ENCODE data around the gene C22orf31. TPM values are rescaled to one million over a fixed set of nuclear protein-coding genes. Genes with fewer than 3 reads are reported as not detected.

The C22orf31 gene
- total RNA-seq, 1 experiment from 2014 or later, result not detected

- Mint-ChIP-seq H3K27ac (peak overlapping the region in 2 of 3 experiments; percentile 97 to 99; a peak in 4 of 7 replicates), H3K4me1 (peaks cover 39 to 42% of the 10 kb centered on the region in 2 experiments), H3K36me3 (ENCODE audit: insufficient read depth in 1 of 3, low read depth in 3 of 3) (peaks cover 0 to 12% (median 0%) of the 10 kb centered on the region in 3 experiments; a peak in 3 of 7 replicates), H3K9me3 (no peaks in the 10 kb centered on the region), H3K27me3 (ENCODE audit: low read depth) (no peaks in the 10 kb centered on the region), H3K4me3 (peak overlapping the region; percentile 74 to 87)
- Histone ChIP-seq H3K23ac (ENCODE audit: insufficient read length, low read depth, low read length) (no peak overlapping the region), H3K18ac (ENCODE audit: insufficient read length, low read depth, low read length) (no peak overlapping the region), H3K9ac (ENCODE audit: extremely low read depth, insufficient read length, low read length) (peak overlapping the region; percentile 18), H3K27ac (ENCODE audit: insufficient read length, low read depth, low read length) (no peak overlapping the region), H2BK20ac (ENCODE audit: low read depth, low read length, poor library complexity, severe bottlenecking) (no peak overlapping the region), H2BK15ac (ENCODE audit: low read depth, low read length) (no peak overlapping the region), H2AFZ (ENCODE audit: low read length) (no peak overlapping the region), H2AK5ac (ENCODE audit: insufficient read length, low read length) (no peak overlapping the region), H4K20me1 (ENCODE audit: control insufficient read depth, insufficient read depth, insufficient read length) (no peaks in the 10 kb centered on the region), H3K4ac (ENCODE audit: low read depth, low read length) (no peak overlapping the region), H3K79me1 (ENCODE audit: insufficient read depth, low read depth, low read length, poor library complexity, severe bottlenecking) (peaks cover 4% of the 10 kb centered on the region), H4K5ac (ENCODE audit: insufficient read length, low read depth, low read length) (no peak overlapping the region), H3K79me2 (ENCODE audit: insufficient read depth, low read length) (peaks cover 2% of the 10 kb centered on the region; the same call in 1 of the 2 replicates), H3T11ph (ENCODE audit: low read length) (no peak overlapping the region), H3K9me3 (ENCODE audit: control insufficient read depth, low read depth, low read length) (no peaks in the 10 kb centered on the region), H2BK120ac (ENCODE audit: low read depth, low read length, poor library complexity, severe bottlenecking) (no peak overlapping the region), H3K56ac (ENCODE audit: insufficient read length, low read depth, low read length) (no peak overlapping the region), H3K23me2 (ENCODE audit: insufficient read length, low read depth, low read length, poor library complexity, severe bottlenecking) (peaks cover 14% of the 10 kb centered on the region), H3K14ac (ENCODE audit: insufficient read depth, low read length) (no peak overlapping the region; the same call in 1 of the 2 replicates), H3K4me2 (ENCODE audit: insufficient read depth, insufficient read length, low read length) (peak overlapping the region; percentile 60), H3K27me3 (ENCODE audit: insufficient read depth, low read length) (no peaks in the 10 kb centered on the region), H4K8ac (replicated peaks; ENCODE audit: insufficient read length, low read depth, low read length) (no peak overlapping the region), H2BK5ac (ENCODE audit: insufficient read length, low read length) (no peak overlapping the region), H4K91ac (ENCODE audit: insufficient read length, low read depth, low read length) (no peak overlapping the region), H3K4me1 (ENCODE audit: insufficient read depth, low read length) (peaks cover 10% of the 10 kb centered on the region; the same call in 1 of the 2 replicates), H2BK12ac (ENCODE audit: insufficient read length, low read depth, low read length) (no peak overlapping the region)
- peak; percentile 85 for DNase-seq
- TF ChIP-seq CTCF (conservative IDR thresholded peaks at IDR 0.05), result no peak
- no CpG with 5 or more reads among the region's 32 CpGs for WGBS (ENCODE audit: extremely low coverage, insufficient read length, low lambda C conversion rate)
These were observed 30.9 kb downstream of the C22orf31 start for GRCh38 chr22:29030618-29031226.

All from H9 (cell line).